Fibroblast of lung (primary cell): ENCODE data around the gene RASA1.

Experiments used
- CTCF ChIP-seq, 2 donors: IDR thresholded peaks in 1 of 2; conservative IDR thresholded peaks in 1 of 2; 1 replicate in 1 of 2; 2 replicates in 1 of 2; pipeline ENCODE4 v1.5.1; 2011 to 2012; ENCODE audit warnings: low read length in 2 of 2, control low read depth in 1 of 2, inconsistent platforms in 1 of 2, low read depth in 1 of 2, mild to moderate bottlenecking in 1 of 2
- EZH2 ChIP-seq: IDR thresholded peaks from 2 replicates; pipeline ENCODE4 v1.5.1; 2012; ENCODE audit warnings: low read length, control low read depth, mild to moderate bottlenecking; ENCODE audit errors: missing control alignments

GRCh38 chr5:87368601-87369000, 100.9 kb downstream of the RASA1 start:
- no peak for TF ChIP-seq CTCF (conservative IDR thresholded peaks at IDR 0.05 in 1 of 2, IDR thresholded peaks at IDR 0.05 in 1 of 2; ENCODE audit: low read depth in 1 of 2, low read length in 2 of 2)
- TF ChIP-seq EZH2, result no peak
